Mucosa of rectum (tissue), 2 donors: ENCODE data around the gene CCDC57.

Source experiments
- H3K27ac ChIP-seq, 2 donors: one replicate each; pipeline ENCODE4 v1.7.0; 2013; ENCODE audit warnings: inconsistent platforms in 2 of 2, low read depth in 2 of 2, low read length in 2 of 2
- H3K27me3 ChIP-seq, 2 donors: one replicate each; pipeline ENCODE4 v1.7.0; 2013; ENCODE audit warnings: low read length in 2 of 2; ENCODE audit not compliant: control insufficient read depth in 2 of 2, insufficient read depth in 2 of 2
- H3K36me3 ChIP-seq, 2 donors: one replicate each; pipeline ENCODE4 v1.7.0; 2013; ENCODE audit warnings: low read length in 2 of 2; ENCODE audit not compliant: control insufficient read depth in 2 of 2, insufficient read depth in 2 of 2
- H3K4me1 ChIP-seq, 2 donors: one replicate each; pipeline ENCODE4 v1.7.0; 2013; ENCODE audit warnings: low read length in 2 of 2, mild to moderate bottlenecking in 1 of 2; ENCODE audit not compliant: control insufficient read depth in 2 of 2, insufficient read depth in 2 of 2
- H3K4me3 ChIP-seq, 2 donors: one replicate each; pipeline ENCODE4 v1.7.0; 2013; ENCODE audit warnings: low read length in 2 of 2
- H3K9ac ChIP-seq, 2 donors: one replicate each; pipeline ENCODE4 v1.7.0; 2013; ENCODE audit warnings: low read length in 2 of 2, low read depth in 1 of 2, mild to moderate bottlenecking in 1 of 2
- H3K9me3 ChIP-seq, 2 donors: one replicate each; pipeline ENCODE4 v1.7.0; 2013; ENCODE audit warnings: low read length in 2 of 2; ENCODE audit not compliant: control insufficient read depth in 2 of 2
- donor health status: healthy.
- donor health status: Normal muscosa, but diverticular disease.

CCDC57 gene

GRCh38 chr17:82060001-82060380 is 152.7 kb downstream of the CCDC57 start:
- H3K4me3 ChIP-seq, result no peak overlapping the region
- no peak overlapping the region for H3K9ac ChIP-seq
- H3K36me3 ChIP-seq, result peaks cover 64 to 66% of the 10 kb centered on the region in 2 donors
- no peaks in the 10 kb centered on the region for H3K27me3 ChIP-seq
- no peak overlapping the region for H3K27ac ChIP-seq
- no peaks in the 10 kb centered on the region for H3K9me3 ChIP-seq
- H3K4me1 ChIP-seq, result peaks cover 10 to 12% of the 10 kb centered on the region in 2 donors

- H3K36me3 ChIP-seq, result peaks cover 69 to 71% of the 10 kb centered on the region in 2 donors
Observed at GRCh38 chr17:82059272-82060000, 153.2 kb downstream of the CCDC57 start.

GRCh38 chr17:82058855-82059249 is 153.8 kb downstream of the CCDC57 start:
- H3K27ac ChIP-seq, result no peak overlapping the region
- no peak overlapping the region for H3K9ac ChIP-seq
- H3K27me3 ChIP-seq, result no peaks in the 10 kb centered on the region
- H3K4me3 ChIP-seq, result no peak overlapping the region
- H3K9me3 ChIP-seq, result no peaks in the 10 kb centered on the region
- H3K36me3 ChIP-seq, result peaks cover 74 to 75% of the 10 kb centered on the region in 2 donors
- H3K4me1 ChIP-seq, result peaks cover 0 to under 1% of the 10 kb centered on the region in 2 donors

More at GRCh38 chr17:82059272-82060000, 153.2 kb downstream of the CCDC57 start:
- Histone ChIP-seq H3K27ac (no peak overlapping the region), H3K9me3 (no peaks in the 10 kb centered on the region), H3K4me1 (peaks cover 4 to 6% of the 10 kb centered on the region in 2 donors), H3K4me3 (no peak overlapping the region), H3K9ac (no peak overlapping the region), H3K27me3 (no peaks in the 10 kb centered on the region)

- H3K27me3 ChIP-seq, result no peaks in the 10 kb centered on the region
- no peak overlapping the region for H3K27ac ChIP-seq
- peaks cover 0 to 2% of the 10 kb centered on the region in 2 donors for H3K4me1 ChIP-seq
- no peaks in the 10 kb centered on the region for H3K9me3 ChIP-seq
- H3K4me3 ChIP-seq, result no peak overlapping the region
- H3K9ac ChIP-seq, result no peak overlapping the region
- peaks cover 71 to 72% of the 10 kb centered on the region in 2 donors for H3K36me3 ChIP-seq
Observed at GRCh38 chr17:82058230-82058854, 154.3 kb downstream of the CCDC57 start.

GRCh38 chr17:82056729-82057621 is 155.7 kb downstream of the CCDC57 start:
- H3K36me3 ChIP-seq, result peaks cover 61 to 68% of the 10 kb centered on the region in 2 donors
- H3K4me3 ChIP-seq, result no peak overlapping the region
- H3K27me3 ChIP-seq, result no peaks in the 10 kb centered on the region
- no peaks in the 10 kb centered on the region for H3K9me3 ChIP-seq
- H3K9ac ChIP-seq, result no peak overlapping the region
- H3K4me1 ChIP-seq, result peaks cover 10 to 14% of the 10 kb centered on the region in 2 donors
- no peak overlapping the region for H3K27ac ChIP-seq

- no peaks in the 10 kb centered on the region for H3K9me3 ChIP-seq
- no peaks in the 10 kb centered on the region for H3K27me3 ChIP-seq
- peaks cover 53 to 61% of the 10 kb centered on the region in 2 donors for H3K36me3 ChIP-seq
- H3K27ac ChIP-seq, result no peak overlapping the region
- H3K9ac ChIP-seq, result no peak overlapping the region
- H3K4me1 ChIP-seq, result peaks cover 10 to 14% of the 10 kb centered on the region in 2 donors
- H3K4me3 ChIP-seq, result no peak overlapping the region
Observed at GRCh38 chr17:82055965-82056728, 156.5 kb downstream of the CCDC57 start.

- no peak overlapping the region for H3K4me3 ChIP-seq
- H3K27me3 ChIP-seq, result no peaks in the 10 kb centered on the region
- no peak overlapping the region for H3K27ac ChIP-seq
- peaks cover 45 to 53% of the 10 kb centered on the region in 2 donors for H3K36me3 ChIP-seq
- no peaks in the 10 kb centered on the region for H3K9me3 ChIP-seq
- H3K9ac ChIP-seq, result no peak overlapping the region
- H3K4me1 ChIP-seq, result peaks cover 14 to 20% of the 10 kb centered on the region in 2 donors
Observed at GRCh38 chr17:82055023-82055964, 157.3 kb downstream of the CCDC57 start.

- Histone ChIP-seq H3K4me1 (peaks cover 14 to 20% of the 10 kb centered on the region in 2 donors), H3K4me3 (no peak overlapping the region), H3K36me3 (peaks cover 37 to 48% of the 10 kb centered on the region in 2 donors)
Observed at GRCh38 chr17:82054351-82055022, 158.2 kb downstream of the CCDC57 start.

More at GRCh38 chr17:82054351-82055022, 158.2 kb downstream of the CCDC57 start:
- Histone ChIP-seq H3K27me3 (no peaks in the 10 kb centered on the region), H3K9ac (no peak overlapping the region), H3K9me3 (no peaks in the 10 kb centered on the region), H3K27ac (no peak overlapping the region)
